ENCODE results near the gene HOXA4. TPM values are rescaled to one million over a fixed set of nuclear protein-coding genes. Genes with fewer than 3 reads are reported as not detected.
A peak's percentile ranks its signal among the peaks of the same experiment; 100 is the strongest.

Gene HOXA4
- total and polyA plus RNA-seq, 2 of the 4 experiments (the other 2 are of a cell fraction): 0.36 to 8.0 TPM

- Histone ChIP-seq H3K27ac (ENCODE audit: insufficient read depth, low read length) (no peak overlapping the region), H2BK5ac (ENCODE audit: low read depth, low read length, poor library complexity, severe bottlenecking) (no peak overlapping the region), H3K9ac (ENCODE audit: low read depth, low read length) (no peak overlapping the region), H3K9me3 (ENCODE audit: control insufficient read depth, insufficient read depth, low read length) (no peaks in the 10 kb centered on the region), H2AK9ac (replicated peaks; ENCODE audit: low read depth, low read length, poor library complexity) (peak overlapping the region; percentile 13), H3K56ac (ENCODE audit: extremely low read depth, insufficient read depth, low read length) (no peak overlapping the region), H3K4me3 (ENCODE audit: insufficient read depth, low read depth, low read length) (no peak overlapping the region), H4K8ac (ENCODE audit: low read depth in 2 of 2, low read length in 2 of 2) (no peak overlapping the region), H3K4ac (ENCODE audit: low read depth, low read length) (no peak overlapping the region), H2BK120ac (ENCODE audit: low read depth, low read length) (no peak overlapping the region), H2AFZ (replicated peaks; ENCODE audit: low read length, poor library complexity) (peak overlapping the region; percentile 49), H3K27me3 (ENCODE audit: control insufficient read depth, insufficient read depth, low read length) (no peaks in the 10 kb centered on the region), H3K4me1 (ENCODE audit: control insufficient read depth, insufficient read depth, low read length) (no peaks in the 10 kb centered on the region; the same call in 1 of the 2 replicates), H4K5ac (ENCODE audit: low read depth, low read length) (no peak overlapping the region), H3K79me1 (ENCODE audit: low read depth in 1 of 2, low read length in 2 of 2) (no peaks in the 10 kb centered on the region), H2BK20ac (ENCODE audit: low read depth, low read length) (no peak overlapping the region), H2BK15ac (ENCODE audit: low read depth, low read length) (no peak overlapping the region), H3K23ac (ENCODE audit: low read depth, low read length) (no peak overlapping the region), H3K18ac (ENCODE audit: low read depth, low read length) (no peak overlapping the region), H4K20me1 (ENCODE audit: insufficient read depth, low read length) (no peaks in the 10 kb centered on the region), H3K36me3 (ENCODE audit: control insufficient read depth, insufficient read depth, low read length) (no peaks in the 10 kb centered on the region), H3K4me2 (ENCODE audit: low read depth, low read length) (no peak overlapping the region), H3K9me1 (ENCODE audit: insufficient read depth, low read length) (no peaks in the 10 kb centered on the region), H3K14ac (replicated peaks; ENCODE audit: low read depth, low read length) (no peak overlapping the region), H2AK5ac (ENCODE audit: low read depth, low read length) (no peak overlapping the region), H4K91ac (ENCODE audit: insufficient read depth, low read depth, low read length) (no peak overlapping the region)
- BruUV-seq (replicated peaks): no TSS peak
- dilution Hi-C loops (cut with HindIII; ENCODE audit: low sequenced_read_pairs, unreplicated experiment) (no loop called here), intact Hi-C loops (cut with micrococcal nuclease) (no loop called here), in situ Hi-C loops (cut with MboI; ENCODE audit: low sequenced_read_pairs) (no loop called here)
- no peak for ATAC-seq (ENCODE audit: low read depth)
- DNase-seq: peak; percentile 40
- TF ChIP-seq RCOR1 (IDR thresholded peaks at IDR 0.05; ENCODE audit: insufficient replicate concordance, low read length): no peak
- TF ChIP-seq RAD21 (IDR thresholded peaks at IDR 0.05; ENCODE audit: low read length): no peak
- no peak for TF ChIP-seq ELK1 (IDR thresholded peaks at IDR 0.05; ENCODE audit: borderline replicate concordance, low read depth, low read length)
- TF ChIP-seq CTCF (conservative IDR thresholded peaks at IDR 0.05; ENCODE audit: low read depth, low read length): no peak
- TF ChIP-seq USF2 (IDR thresholded peaks at IDR 0.05; ENCODE audit: low read depth, low read length): no peak
- no peak for TF ChIP-seq MAZ (IDR thresholded peaks at IDR 0.05; ENCODE audit: borderline replicate concordance, low read depth, low read length)
- TF ChIP-seq POLR2A (IDR thresholded peaks at IDR 0.05; ENCODE audit: low read depth, low read length): no peak
- TF ChIP-seq MAFK (IDR thresholded peaks at IDR 0.05; ENCODE audit: low read depth, low read length): no peak
- no peak for TF ChIP-seq BHLHE40 (IDR thresholded peaks at IDR 0.05; ENCODE audit: low read depth, low read length)
- TF ChIP-seq FOS (IDR thresholded peaks at IDR 0.05; ENCODE audit: low read depth, low read length): no peak
- TF ChIP-seq CEBPB (IDR thresholded peaks at IDR 0.05; ENCODE audit: low read depth, low read length): no peak
- TF ChIP-seq NFE2L2 (IDR thresholded peaks at IDR 0.05; ENCODE audit: low read depth, low read length): no peak
- no peak for TF ChIP-seq MXI1 (IDR thresholded peaks at IDR 0.05; ENCODE audit: borderline replicate concordance, low read depth, low read length)
- TF ChIP-seq SMC3 (IDR thresholded peaks at IDR 0.05; ENCODE audit: low read depth, low read length): no peak
- TF ChIP-seq CHD1 (IDR thresholded peaks at IDR 0.05; ENCODE audit: low read depth, low read length): no peak
- no peak for TF ChIP-seq RFX5 (IDR thresholded peaks at IDR 0.05; ENCODE audit: low read depth, low read length)
- ChIA-PET POLR2A (ENCODE audit: unreplicated experiment) (no interaction called here), CTCF (interaction anchor here (0.6 kb wide), 1 partner anchor 41 kb away, joined by 3 read pairs; no protein-coding TSS in a partner anchor)
- 0% methylated on average over 1 of the region's 4 CpGs; no CpG with 5 or more reads in 1 of the 2 experiments for WGBS, 2 experiments (ENCODE audit: extremely low coverage in 2 of 2, insufficient read length in 1 of 2)
Measured at GRCh38 chr7:27080844-27081436, 49.6 kb downstream of the HOXA4 start.

Data from IMR-90 (cell line).